Right atrium auricular region (tissue), 2 donors: ENCODE measurements around the gene TBC1D9. TPM values are rescaled to one million over a fixed set of nuclear protein-coding genes. Genes with fewer than 3 reads are reported as not detected.
"Not testable (repeated sequence)": the region's sequence is repeated elsewhere in the genome, so short reads cannot be mapped to it uniquely, and the experiment has no call there.

Experiments
- DNase-seq: peaks from one replicate; pipeline ENCODE4 v3.0.0-alpha.2; 2019; ENCODE audit warnings: low spot score
- H3K27ac ChIP-seq, 2 donors: fragments of 200-600 bp; sonication (generic); 1 replicate in 1 of 2; 2 replicates in 1 of 2; pipeline ENCODE4 v1.5.1; 2016 to 2019
- H3K27me3 ChIP-seq, 2 donors: fragments of 200-600 bp; sonication (generic); one replicate each; pipeline versions ENCODE4 v1.5.1 to v1.6.0; 2017 to 2019
- H3K36me3 ChIP-seq: fragments of 200-600 bp; sonication (generic); one replicate; pipeline ENCODE4 v1.5.1; 2016
- H3K4me1 ChIP-seq, 2 donors: fragments of 200-600 bp; sonication (generic); one replicate each; pipeline versions ENCODE4 v1.5.1 to v1.6.0; 2017 to 2019
- H3K4me3 ChIP-seq, 2 donors: fragments of 200-600 bp; sonication (generic); 1 replicate in 1 of 2; 2 replicates in 1 of 2; pipeline ENCODE4 v1.5.1; 2017 to 2019; ENCODE audit warnings: mild to moderate bottlenecking in 1 of 2, moderate library complexity in 1 of 2
- H3K9me3 ChIP-seq, 2 donors: fragments of 200-600 bp; sonication (generic); one replicate each; pipeline ENCODE4 v1.5.1; 2019
- CTCF ChIP-seq, 2 donors: fragments of 200-600 bp; sonication (generic); IDR thresholded peaks; one replicate each; pipeline ENCODE4 v1.5.1; 2019; ENCODE audit warnings: antibody characterized with exemption in 2 of 2
- total RNA-seq, 2 donors: library from RNA; depleted of rRNA; stranded (reverse); fragments of >200 nt; gene quantifications; one replicate each; pipeline ENCODE4 v1.1.0, GENCODE V29; 2016

The TBC1D9 gene
- total RNA-seq, 2 donors from 2014 or later = 10.9 to 18.8 TPM

DNA sequence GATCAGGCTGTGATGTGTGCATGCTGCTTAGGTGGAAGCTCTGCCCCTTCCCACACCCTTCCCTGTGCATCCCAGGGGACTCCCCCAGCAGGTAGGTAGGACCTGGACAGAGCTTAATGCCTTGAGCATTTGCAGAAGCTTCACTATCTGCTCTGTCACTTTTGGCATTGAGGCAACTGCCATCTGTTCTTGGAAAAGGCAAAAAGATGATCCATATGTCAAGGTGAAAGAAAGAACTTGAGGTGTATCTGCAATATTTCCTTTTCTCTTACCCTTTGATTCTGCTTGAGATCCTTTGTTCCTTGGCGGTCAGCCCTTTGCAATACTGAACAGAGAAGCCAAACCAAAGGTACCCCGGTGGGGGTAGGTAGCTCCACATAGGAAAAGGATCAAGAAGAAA is 37.1 kb upstream of the TBC1D9 start:
- TF ChIP-seq CTCF (IDR thresholded peaks at IDR 0.05) = no peak
- DNase-seq = no peak
- Histone ChIP-seq H3K4me1 (no peaks in the 10 kb centered on the region), H3K27ac (no peak overlapping the region), H3K27me3 (no peaks in the 10 kb centered on the region), H3K36me3 (no peaks in the 10 kb centered on the region), H3K4me3 (no peak overlapping the region), H3K9me3 (peaks cover 0 to 4% of the 10 kb centered on the region in 2 donors)

- peak; percentile 64 for DNase-seq
- TF ChIP-seq CTCF (IDR thresholded peaks at IDR 0.05) = no peak
- no peak overlapping the region for H3K27ac ChIP-seq
- H3K4me3 ChIP-seq = no peak overlapping the region
- no peaks in the 10 kb centered on the region for H3K27me3 ChIP-seq
- H3K4me1 ChIP-seq = no peaks in the 10 kb centered on the region
- no peaks in the 10 kb centered on the region for H3K36me3 ChIP-seq
- H3K9me3 ChIP-seq = peaks cover 0 to 5% of the 10 kb centered on the region in 2 donors
These were observed 34.6 kb upstream of the TBC1D9 start for GRCh38 chr4:140790765-140791164.

DNA sequence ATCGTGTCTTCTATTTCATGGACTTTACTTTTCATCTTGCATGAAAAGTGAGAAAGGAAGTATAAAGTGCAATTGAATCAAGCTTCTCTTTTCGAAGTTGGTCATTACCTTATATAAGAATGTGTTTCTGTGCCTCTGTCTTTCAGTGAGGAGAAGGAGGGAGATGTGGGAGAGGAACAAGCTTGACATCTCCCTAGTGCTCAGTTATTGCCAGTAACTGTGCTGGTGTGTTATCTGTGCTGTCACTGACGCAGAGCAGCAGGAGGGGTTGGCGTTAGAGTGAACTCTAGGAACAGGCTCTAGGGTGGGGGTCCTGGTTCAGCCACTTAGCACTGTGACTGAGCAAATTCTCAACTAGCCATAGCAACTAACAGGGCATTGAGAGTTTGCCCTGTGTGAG is 34.0 kb upstream of the TBC1D9 start:
- H3K27ac ChIP-seq = no peak overlapping the region
- no peaks in the 10 kb centered on the region for H3K36me3 ChIP-seq
- H3K9me3 ChIP-seq = peaks cover 0 to 5% of the 10 kb centered on the region in 2 donors
- H3K27me3 ChIP-seq = no peaks in the 10 kb centered on the region
- no peak for TF ChIP-seq CTCF (IDR thresholded peaks at IDR 0.05)
- no peak for DNase-seq
- H3K4me1 ChIP-seq = no peaks in the 10 kb centered on the region
- H3K4me3 ChIP-seq = no peak overlapping the region

GRCh38 chr4:140789759-140790158 is 33.6 kb upstream of the TBC1D9 start:
- no peak overlapping the region for H3K27ac ChIP-seq
- no peaks in the 10 kb centered on the region for H3K4me1 ChIP-seq
- no peak for TF ChIP-seq CTCF (IDR thresholded peaks at IDR 0.05)
- H3K36me3 ChIP-seq = no peaks in the 10 kb centered on the region
- no peak for DNase-seq
- H3K27me3 ChIP-seq = no peaks in the 10 kb centered on the region
- H3K9me3 ChIP-seq = peaks cover 0 to 5% of the 10 kb centered on the region in 2 donors
- H3K4me3 ChIP-seq = no peak overlapping the region

DNA sequence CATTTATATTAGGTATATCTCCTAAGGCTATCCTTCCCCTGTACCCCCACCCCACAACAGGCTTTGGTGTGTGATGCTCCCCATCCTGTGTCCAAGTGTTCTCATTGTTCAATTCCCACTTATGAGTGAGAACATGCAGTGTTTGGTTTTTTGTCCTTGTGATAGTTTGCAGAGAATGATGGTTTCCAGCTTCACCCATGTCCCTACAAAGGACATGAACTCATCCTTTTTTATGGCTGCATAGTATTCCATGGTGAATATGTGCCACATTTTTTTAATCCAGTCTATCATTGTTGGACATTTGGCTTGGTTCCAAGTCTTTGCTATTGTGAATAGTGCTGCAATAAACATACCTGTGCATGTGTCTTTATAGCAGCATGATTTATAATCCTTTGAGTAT is 26.6 kb upstream of the TBC1D9 start:
- not testable (repeated sequence) for H3K4me1 ChIP-seq, H3K9me3 ChIP-seq, DNase-seq, H3K4me3 ChIP-seq, H3K27ac ChIP-seq, H3K36me3 ChIP-seq, H3K27me3 ChIP-seq

DNA sequence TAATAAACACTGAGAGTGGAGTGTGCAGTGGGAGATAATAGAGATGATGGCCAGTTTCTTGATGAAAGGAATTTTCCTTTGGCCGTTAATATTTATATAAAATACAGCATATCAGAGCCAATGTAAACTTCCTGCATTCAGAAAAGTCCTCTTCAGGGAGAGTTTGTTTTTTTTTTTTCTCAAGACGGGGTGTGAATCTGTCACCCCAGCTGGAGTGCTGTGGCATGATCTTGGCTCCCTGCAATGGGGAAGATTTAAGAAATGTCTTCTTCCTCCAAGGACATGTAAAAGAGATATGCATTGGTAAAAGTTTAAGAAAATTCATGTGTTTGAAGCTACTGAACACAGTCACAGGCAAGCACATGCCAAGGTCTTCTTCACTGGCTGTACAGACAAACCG is 25.4 kb upstream of the TBC1D9 start:
- no peaks in the 10 kb centered on the region for H3K4me1 ChIP-seq
- no peaks in the 10 kb centered on the region for H3K27me3 ChIP-seq
- DNase-seq = no peak
- no peaks in the 10 kb centered on the region for H3K9me3 ChIP-seq
- H3K36me3 ChIP-seq = no peaks in the 10 kb centered on the region
- no peak for TF ChIP-seq CTCF (IDR thresholded peaks at IDR 0.05)
- H3K4me3 ChIP-seq = no peak overlapping the region
- no peak overlapping the region for H3K27ac ChIP-seq
